K562 (cell line): ENCODE measurements around the gene MOCS3. TPM values are rescaled to one million over a fixed set of nuclear protein-coding genes. Genes with fewer than 3 reads are reported as not detected.
A peak's percentile ranks its signal among the peaks of the same experiment; 100 is the strongest.

Experiments
- ATF7 ChIP-seq: fragments of 450-650 bp; IDR thresholded peaks from 2 replicates; pipeline ENCODE4 v1.7.1; 2014; ENCODE audit warnings: mild to moderate bottlenecking, moderate library complexity
- CTBP1 ChIP-seq: fragments of 450-650 bp; IDR thresholded peaks from 2 replicates; pipeline ENCODE4 v1.6.1; 2016; ENCODE audit warnings: borderline replicate concordance
- GTF2A2 ChIP-seq: IDR thresholded peaks from 2 replicates; pipeline ENCODE4 v1.6.1; 2016; ENCODE audit warnings: mild to moderate bottlenecking, missing genetic modification characterization, missing compliant biosample characterization
- HDAC1 ChIP-seq, 2 experiments: fragments of 450-650 bp; IDR thresholded peaks; 2 replicates each; pipeline ENCODE4 v1.6.1; 2016 to 2017; ENCODE audit warnings: inconsistent platforms in 1 of 2, mild to moderate bottlenecking in 1 of 2, moderate library complexity in 1 of 2
- HMG20A ChIP-seq: fragments of 450-650 bp; formaldehyde crosslinking; conservative IDR thresholded peaks from 2 replicates; pipeline ENCODE4 v1.4.0; 2020; ENCODE audit warnings: mild to moderate bottlenecking, mixed read lengths
- KDM1A ChIP-seq, 2 experiments: fragments of 450-650 bp; IDR thresholded peaks; 2 replicates each; pipeline ENCODE4 v1.6.1; 2016; ENCODE audit warnings: mild to moderate bottlenecking in 2 of 2
- NRF1 ChIP-seq, 2 experiments: fragments of 450-650 bp; IDR thresholded peaks in 1 of 2; conservative IDR thresholded peaks in 1 of 2; 2 replicates each; pipeline ENCODE4 v1.6.1; 2014; ENCODE audit warnings: mild to moderate bottlenecking in 2 of 2
- NUFIP1 ChIP-seq: fragments of 450-650 bp; IDR thresholded peaks from 2 replicates; pipeline ENCODE4 v1.6.1; 2018; ENCODE audit not compliant: partially characterized antibody
- RBM14 ChIP-seq: fragments of 200-400 bp; formaldehyde crosslinking; IDR thresholded peaks from 2 replicates; pipeline ENCODE4 v1.6.1; 2018; ENCODE audit warnings: low read depth, mild to moderate bottlenecking, low read length, moderate library complexity, borderline replicate concordance; ENCODE audit not compliant: insufficient read depth
- SIN3B ChIP-seq: fragments of 450-650 bp; IDR thresholded peaks from 2 replicates; pipeline ENCODE4 v1.6.1; 2017; ENCODE audit warnings: low read depth, mild to moderate bottlenecking, moderate library complexity
- SRSF9 ChIP-seq: fragments of 200-400 bp; formaldehyde crosslinking; IDR thresholded peaks from 2 replicates; pipeline ENCODE4 v1.6.1; 2017; ENCODE audit warnings: low read depth, low read length, borderline replicate concordance
- ZNF175 ChIP-seq: fragments of 200-800 bp; sonication (Bioruptor generic); IDR thresholded peaks from 2 replicates; pipeline ENCODE4 v1.6.1; 2016; ENCODE audit warnings: low read depth, mild to moderate bottlenecking, missing genetic modification characterization, missing compliant biosample characterization
- ZNF780A ChIP-seq: fragments of 250-450 bp; sonication (Bioruptor Pico); IDR thresholded peaks from 2 replicates; pipeline ENCODE4 v1.5.0; 2021; ENCODE audit warnings: mild to moderate bottlenecking
- polyA plus RNA-seq, 8 experiments: library from polyadenylated mRNA; depleted of rRNA in 4 of 8; stranded (reverse) in 5 of 8; unstranded in 3 of 8; fragments of >200 nt; fragmentation: Nextera tagmentation in 2 of 8; fragmentation: Illumina TruSeq in 1 of 8; extraction: Ambion mirVana in 2 of 8; extraction: Trizol in 1 of 8; gene quantifications; 2 replicates each; pipeline versions ENCODE4 v1.2.1 to v1.2.3, GENCODE V29; 2011 to 2014; ENCODE audit warnings: inconsistent platforms in 1 of 8, missing spikeins in 1 of 8
- total RNA-seq, 7 experiments: library from RNA; depleted of rRNA in 6 of 7; stranded (reverse); fragments of >200 nt in 6 of 7; fragmentation: Illumina TruSeq in 2 of 7; extraction: Trizol in 2 of 7; gene quantifications; 2 replicates each; pipeline versions ENCODE4 v1.2.1 to v1.2.3, GENCODE V29; 2011 to 2021; ENCODE audit warnings: low replicate concordance in 1 of 7
- TF ChIP-seq, protein P1 (sequence below): sonication (generic); IDR thresholded peaks from 2 replicates; pipeline ENCODE4 v1.6.1; 2016
- TF ChIP-seq, protein P2 (sequence below): sonication (generic); formaldehyde crosslinking; IDR thresholded peaks from 2 replicates; pipeline ENCODE4 v1.8.1; 2022; ENCODE audit warnings: missing genetic modification reagents
- TF ChIP-seq, protein P3 (sequence below), 2 experiments: IDR thresholded peaks in 1 of 2; conservative IDR thresholded peaks in 1 of 2; 2 replicates each; pipeline ENCODE4 v1.6.1; 2016; ENCODE audit warnings: low read depth in 2 of 2, mild to moderate bottlenecking in 1 of 2, missing compliant biosample characterization in 1 of 2, missing genetic modification characterization in 1 of 2, moderate library complexity in 1 of 2
- TF ChIP-seq, protein P4 (sequence below), 2 experiments: fragments of 450-650 bp in 1 of 2; sonication (generic) in 1 of 2; formaldehyde crosslinking in 1 of 2; IDR thresholded peaks in 1 of 2; conservative IDR thresholded peaks in 1 of 2; 2 replicates each; pipeline versions ENCODE4 v1.6.1 to v1.8.1; 2016 to 2023; ENCODE audit warnings: mild to moderate bottlenecking in 2 of 2, moderate library complexity in 2 of 2, inconsistent platforms in 1 of 2, missing genetic modification reagents in 1 of 2
- TF ChIP-seq, protein P5 (sequence below), 2 experiments: IDR thresholded peaks; 2 replicates each; pipeline ENCODE4 v1.6.1; 2012; ENCODE audit warnings: improper control_type of control experiment in 2 of 2, low read depth in 2 of 2, low read length in 2 of 2, borderline replicate concordance in 1 of 2

MOCS3 gene
- total and polyA plus RNA-seq, 9 of the 15 experiments (the other 6 are each of a cell fraction or from before 2014, with no cell fraction given) = 0.70 to 6.2 (median 2.9) TPM

DNA sequence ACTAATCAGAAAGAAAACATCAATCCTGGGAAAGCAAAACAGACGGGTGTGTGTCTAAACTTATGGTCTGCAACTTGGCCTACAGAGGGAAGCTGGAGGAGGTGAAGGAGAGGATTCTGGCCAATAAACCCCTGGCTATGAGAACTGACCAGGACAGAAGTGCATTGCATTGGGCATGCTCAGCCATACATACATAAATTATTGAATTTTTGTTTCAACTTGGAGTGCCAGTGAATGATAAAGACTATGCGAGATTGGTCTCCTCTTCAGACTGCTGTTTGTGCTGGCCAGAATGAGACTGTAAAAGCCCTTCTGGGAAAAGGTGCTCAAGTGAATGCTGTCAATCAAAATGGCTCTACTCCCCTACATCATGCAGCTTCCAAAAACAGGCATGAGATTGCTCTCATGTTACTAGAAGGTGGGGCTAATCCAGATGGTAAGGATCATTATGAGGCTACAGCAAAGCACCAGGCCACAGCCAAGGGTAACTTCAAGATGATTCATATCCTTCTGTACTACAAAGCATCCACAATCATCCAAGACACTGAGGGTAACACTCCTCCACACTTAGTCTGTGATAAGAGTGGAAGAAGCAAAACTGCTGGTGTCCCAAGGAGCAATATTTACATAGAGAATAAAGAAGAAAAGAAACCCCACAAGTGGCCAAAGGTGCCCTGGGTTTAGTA is 44.8 kb upstream of the MOCS3 start (continued):
- no peak for TF ChIP-seq NUFIP1
- TF ChIP-seq, protein P1, sequence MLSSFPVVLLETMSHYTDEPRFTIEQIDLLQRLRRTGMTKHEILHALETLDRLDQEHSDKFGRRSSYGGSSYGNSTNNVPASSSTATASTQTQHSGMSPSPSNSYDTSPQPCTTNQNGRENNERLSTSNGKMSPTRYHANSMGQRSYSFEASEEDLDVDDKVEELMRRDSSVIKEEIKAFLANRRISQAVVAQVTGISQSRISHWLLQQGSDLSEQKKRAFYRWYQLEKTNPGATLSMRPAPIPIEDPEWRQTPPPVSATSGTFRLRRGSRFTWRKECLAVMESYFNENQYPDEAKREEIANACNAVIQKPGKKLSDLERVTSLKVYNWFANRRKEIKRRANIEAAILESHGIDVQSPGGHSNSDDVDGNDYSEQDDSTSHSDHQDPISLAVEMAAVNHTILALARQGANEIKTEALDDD = 0 out of 2 replicates have a peak, but pooled peaks have one; percentile 23
- TF ChIP-seq RBM14 = no peak
- TF ChIP-seq, protein P2, sequence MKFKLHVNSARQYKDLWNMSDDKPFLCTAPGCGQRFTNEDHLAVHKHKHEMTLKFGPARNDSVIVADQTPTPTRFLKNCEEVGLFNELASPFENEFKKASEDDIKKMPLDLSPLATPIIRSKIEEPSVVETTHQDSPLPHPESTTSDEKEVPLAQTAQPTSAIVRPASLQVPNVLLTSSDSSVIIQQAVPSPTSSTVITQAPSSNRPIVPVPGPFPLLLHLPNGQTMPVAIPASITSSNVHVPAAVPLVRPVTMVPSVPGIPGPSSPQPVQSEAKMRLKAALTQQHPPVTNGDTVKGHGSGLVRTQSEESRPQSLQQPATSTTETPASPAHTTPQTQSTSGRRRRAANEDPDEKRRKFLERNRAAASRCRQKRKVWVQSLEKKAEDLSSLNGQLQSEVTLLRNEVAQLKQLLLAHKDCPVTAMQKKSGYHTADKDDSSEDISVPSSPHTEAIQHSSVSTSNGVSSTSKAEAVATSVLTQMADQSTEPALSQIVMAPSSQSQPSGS (CRISPR knock-in tag) = no peak
- TF ChIP-seq, protein P3, sequence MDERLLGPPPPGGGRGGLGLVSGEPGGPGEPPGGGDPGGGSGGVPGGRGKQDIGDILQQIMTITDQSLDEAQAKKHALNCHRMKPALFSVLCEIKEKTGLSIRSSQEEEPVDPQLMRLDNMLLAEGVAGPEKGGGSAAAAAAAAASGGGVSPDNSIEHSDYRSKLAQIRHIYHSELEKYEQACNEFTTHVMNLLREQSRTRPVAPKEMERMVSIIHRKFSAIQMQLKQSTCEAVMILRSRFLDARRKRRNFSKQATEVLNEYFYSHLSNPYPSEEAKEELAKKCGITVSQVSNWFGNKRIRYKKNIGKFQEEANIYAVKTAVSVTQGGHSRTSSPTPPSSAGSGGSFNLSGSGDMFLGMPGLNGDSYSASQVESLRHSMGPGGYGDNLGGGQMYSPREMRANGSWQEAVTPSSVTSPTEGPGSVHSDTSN (CRISPR knock-in tag; IDR thresholded peaks at IDR 0.05; ENCODE audit: low read depth) = no peak
- TF ChIP-seq, protein P3 (tag; conservative IDR thresholded peaks at IDR 0.05; ENCODE audit: low read depth) = peak; percentile 81
- TF ChIP-seq KDM1A (IDR thresholded peaks at IDR 0.05) = peak in 1 of 2 experiments; percentile 46; a peak in 3 of 4 replicates
- no peak for TF ChIP-seq GTF2A2 (tag)
- TF ChIP-seq HMG20A (CRISPR knock-in tag) = no peak
- no peak for TF ChIP-seq ZNF780A (CRISPR knock-in tag)
- TF ChIP-seq SIN3B = no peak
- TF ChIP-seq ATF7 = no peak
- peak; percentile 73 for TF ChIP-seq ZNF175 (CRISPR knock-in tag)
- no peak for TF ChIP-seq SRSF9
- TF ChIP-seq, protein P4, sequence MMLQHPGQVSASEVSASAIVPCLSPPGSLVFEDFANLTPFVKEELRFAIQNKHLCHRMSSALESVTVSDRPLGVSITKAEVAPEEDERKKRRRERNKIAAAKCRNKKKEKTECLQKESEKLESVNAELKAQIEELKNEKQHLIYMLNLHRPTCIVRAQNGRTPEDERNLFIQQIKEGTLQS (IDR thresholded peaks at IDR 0.05) = peak; percentile 30; the same call in 1 of the 2 replicates
- TF ChIP-seq, protein P4 (CRISPR knock-in tag; conservative IDR thresholded peaks at IDR 0.05) = no peak
- TF ChIP-seq HDAC1 (IDR thresholded peaks at IDR 0.05) = 0 out of 4 replicates have a peak, but pooled peaks of 1 of the 2 experiments have one; percentile 26
- peak; percentile 55; the same call in 1 of the 2 replicates for TF ChIP-seq CTBP1
- TF ChIP-seq, protein P5, sequence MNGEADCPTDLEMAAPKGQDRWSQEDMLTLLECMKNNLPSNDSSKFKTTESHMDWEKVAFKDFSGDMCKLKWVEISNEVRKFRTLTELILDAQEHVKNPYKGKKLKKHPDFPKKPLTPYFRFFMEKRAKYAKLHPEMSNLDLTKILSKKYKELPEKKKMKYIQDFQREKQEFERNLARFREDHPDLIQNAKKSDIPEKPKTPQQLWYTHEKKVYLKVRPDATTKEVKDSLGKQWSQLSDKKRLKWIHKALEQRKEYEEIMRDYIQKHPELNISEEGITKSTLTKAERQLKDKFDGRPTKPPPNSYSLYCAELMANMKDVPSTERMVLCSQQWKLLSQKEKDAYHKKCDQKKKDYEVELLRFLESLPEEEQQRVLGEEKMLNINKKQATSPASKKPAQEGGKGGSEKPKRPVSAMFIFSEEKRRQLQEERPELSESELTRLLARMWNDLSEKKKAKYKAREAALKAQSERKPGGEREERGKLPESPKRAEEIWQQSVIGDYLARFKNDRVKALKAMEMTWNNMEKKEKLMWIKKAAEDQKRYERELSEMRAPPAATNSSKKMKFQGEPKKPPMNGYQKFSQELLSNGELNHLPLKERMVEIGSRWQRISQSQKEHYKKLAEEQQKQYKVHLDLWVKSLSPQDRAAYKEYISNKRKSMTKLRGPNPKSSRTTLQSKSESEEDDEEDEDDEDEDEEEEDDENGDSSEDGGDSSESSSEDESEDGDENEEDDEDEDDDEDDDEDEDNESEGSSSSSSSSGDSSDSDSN (IDR thresholded peaks at IDR 0.05; ENCODE audit: borderline replicate concordance in 1 of 2, low read depth in 2 of 2, low read length in 2 of 2) = no peak
- peak; percentile 33 to 44; a peak in 3 of 4 replicates for TF ChIP-seq NRF1 (conservative IDR thresholded peaks at IDR 0.05 in 1 of 2, IDR thresholded peaks at IDR 0.05 in 1 of 2)
